H1 (cell line): ENCODE results near the gene GCH1. TPM values are rescaled to one million over a fixed set of nuclear protein-coding genes. Genes with fewer than 3 reads are reported as not detected.

Experiments
- CHD7 ChIP-seq: fragments of 300-600 bp; sonication (generic); IDR thresholded peaks from 2 replicates; pipeline ENCODE4 v1.7.1; 2012; ENCODE audit warnings: low read length, moderate library complexity, mild to moderate bottlenecking, inconsistent platforms; ENCODE audit not compliant: insufficient replicate concordance
- E2F6 ChIP-seq: IDR thresholded peaks from 2 replicates; pipeline ENCODE4 v1.6.1; 2012; ENCODE audit warnings: inconsistent platforms
- KDM4A ChIP-seq: IDR thresholded peaks from one replicate; pipeline ENCODE4 v1.7.1; 2012; ENCODE audit warnings: low read depth, mild to moderate bottlenecking, moderate library complexity, low read length, inconsistent platforms; ENCODE audit not compliant: severe bottlenecking
- POLR2A ChIP-seq, 2 experiments: IDR thresholded peaks; 1 replicate in 1 of 2; 2 replicates in 1 of 2; pipeline ENCODE4 v1.6.1; 2011; ENCODE audit warnings: low read depth in 2 of 2, low read length in 2 of 2, mild to moderate bottlenecking in 2 of 2; ENCODE audit errors: control extremely low read depth in 1 of 2
- RXRA ChIP-seq: IDR thresholded peaks from 2 replicates; pipeline ENCODE4 v1.6.1; 2011; ENCODE audit warnings: low read depth, mild to moderate bottlenecking, low read length, moderate library complexity; ENCODE audit not compliant: insufficient read depth
- SIN3A ChIP-seq, 2 experiments: IDR thresholded peaks in 1 of 2; conservative IDR thresholded peaks in 1 of 2; 2 replicates each; pipeline ENCODE4 v1.6.1; 2011 to 2012; ENCODE audit warnings: low read length in 2 of 2, improper control_type of control experiment in 1 of 2, low read depth in 1 of 2, mild to moderate bottlenecking in 1 of 2
- TAF7 ChIP-seq: optimal IDR thresholded peaks from 2 replicates; pipeline ENCODE3; 2011; ENCODE audit warnings: low read depth, mild to moderate bottlenecking, inconsistent platforms, low read length, moderate library complexity, borderline replicate concordance
- USF2 ChIP-seq: IDR thresholded peaks from 2 replicates; pipeline ENCODE4 v1.6.1; 2011; ENCODE audit warnings: low read length, improper control_type of control experiment
- YY1 ChIP-seq: IDR thresholded peaks from 2 replicates; pipeline ENCODE4 v1.6.1; 2011; ENCODE audit warnings: low read depth, mild to moderate bottlenecking, low read length
- ZNF274 ChIP-seq: IDR thresholded peaks from 2 replicates; pipeline ENCODE4 v1.7.0; 2012; ENCODE audit warnings: low read length, borderline replicate concordance; ENCODE audit errors: extremely low read depth
- polyA plus RNA-seq, 7 experiments: library from polyadenylated mRNA; depleted of rRNA in 3 of 7; stranded (reverse) in 5 of 7; unstranded in 2 of 7; fragments of >200 nt in 5 of 7; fragments of 200-250 nt in 2 of 7; gene quantifications; 1 replicate in 5 of 7; 2 replicates in 1 of 7; 4 replicates in 1 of 7; pipeline versions ENCODE4 v1.2.1 to v1.2.3, GENCODE V29; 2011 to 2013; ENCODE audit warnings: missing spikeins in 2 of 7, mixed read lengths in 2 of 7
- total RNA-seq: library from RNA; stranded (reverse); fragmentation: NEBNext Ultra II Directional; extraction: Animal tissue kit (Norgen Biotek cat#: 25700); gene quantifications from 2 replicates; pipeline ENCODE4 v1.2.1, GENCODE V29; 2021

The GCH1 gene
- total and polyA plus RNA-seq, 2 of the 8 experiments (the other 6 are each of a cell fraction or from before 2014, with no cell fraction given): 7.3 to 7.9 TPM

GRCh38 chr14:54792288-54792687 lies 110.3 kb downstream of the GCH1 start (continued):
- TF ChIP-seq CHD7: no peak
- no peak for TF ChIP-seq KDM4A
- TF ChIP-seq POLR2A (IDR thresholded peaks at IDR 0.05; ENCODE audit: control extremely low read depth in 1 of 2, low read depth in 2 of 2, low read length in 2 of 2): no peak
- TF ChIP-seq TAF7: no peak
- no peak for TF ChIP-seq USF2
- no peak for TF ChIP-seq ZNF274
- no peak for TF ChIP-seq YY1
- TF ChIP-seq SIN3A (conservative IDR thresholded peaks at IDR 0.05 in 1 of 2, IDR thresholded peaks at IDR 0.05 in 1 of 2; ENCODE audit: low read depth in 1 of 2, low read length in 2 of 2): no peak
- TF ChIP-seq E2F6: no peak
- no peak for TF ChIP-seq RXRA
